Activated CD4-positive, CD25-positive, alpha-beta regulatory T cell (primary cell): Measurements from ENCODE around the gene LBP.
"Not testable (repeated sequence)": the region's sequence is repeated elsewhere in the genome, so short reads cannot be mapped to it uniquely, and the experiment has no call there.

Source experiments
- DNase-seq, 4 experiments: peaks; one replicate each; lab custom pipeline; 2025; lab: John Stamatoyannopoulos, UW

Gene LBP

GRCh38 chr20:38346247-38346651 lies at the start of gene LBP:
Gene LBP (plus strand): TSS chr20:38346482. CDS start chr20:38346517, 35 bp downstream.
- DNase-seq, result no peak

- DNase-seq, result no peak
Measured at GRCh38 chr20:38297916-38298674, 48.2 kb upstream of the LBP start.

- DNase-seq, result no peak
Measured at GRCh38 chr20:38298768-38299288, 47.5 kb upstream of the LBP start.

GRCh38 chr20:38299963-38300362 lies 46.3 kb upstream of the LBP start:
- DNase-seq, result no peak

GRCh38 chr20:38300438-38300837 lies 45.8 kb upstream of the LBP start:
- no peak for DNase-seq

GRCh38 chr20:38301309-38301708 lies 45.0 kb upstream of the LBP start:
- DNase-seq, result no peak

GRCh38 chr20:38302786-38303185 lies 43.5 kb upstream of the LBP start:
- DNase-seq, result no peak

- no peak for DNase-seq
Measured at GRCh38 chr20:38303908-38304379, 42.3 kb upstream of the LBP start, which contains the start of gene BPI. Gene BPI (plus strand): TSS chr20:38304156. CDS start chr20:38304224, 68 bp downstream.

- DNase-seq, result no peak
Measured at GRCh38 chr20:38304845-38305447, 41.3 kb upstream of the LBP start.

- no peak for DNase-seq
Measured at GRCh38 chr20:38305541-38305940, 40.7 kb upstream of the LBP start.

GRCh38 chr20:38306379-38306778 lies 39.9 kb upstream of the LBP start:
- DNase-seq, result no peak

GRCh38 chr20:38307371-38308046 lies 38.8 kb upstream of the LBP start:
- DNase-seq, result no peak

GRCh38 chr20:38308047-38308438 lies 38.2 kb upstream of the LBP start:
- DNase-seq, result no peak

GRCh38 chr20:38308447-38308846 lies 37.8 kb upstream of the LBP start:
- DNase-seq, result no peak

- DNase-seq, result no peak
Measured at GRCh38 chr20:38311091-38311490, 35.2 kb upstream of the LBP start.

GRCh38 chr20:38311491-38311890 lies 34.8 kb upstream of the LBP start:
- no peak for DNase-seq

- no peak for DNase-seq
Measured at GRCh38 chr20:38313676-38314075, 32.6 kb upstream of the LBP start.

- not testable (repeated sequence) for DNase-seq
Measured at GRCh38 chr20:38314350-38314749, 31.9 kb upstream of the LBP start.

- DNase-seq, result no peak
Measured at GRCh38 chr20:38315290-38315966, 30.9 kb upstream of the LBP start.

- DNase-seq, result no peak
Measured at GRCh38 chr20:38316341-38316740, 29.9 kb upstream of the LBP start.

GRCh38 chr20:38317422-38317821 lies 28.9 kb upstream of the LBP start:
- no peak for DNase-seq

- no peak for DNase-seq
Measured at GRCh38 chr20:38320221-38320620, 26.1 kb upstream of the LBP start.
